Measurements from ENCODE around the gene MRO. TPM values are rescaled to one million over a fixed set of nuclear protein-coding genes. Genes with fewer than 3 reads are reported as not detected.
"Not testable (repeated sequence)": the region's sequence is repeated elsewhere in the genome, so short reads cannot be mapped to it uniquely, and the experiment has no call there.

MRO gene
- total RNA-seq, 1 donor from 2014 or later = 1.4 TPM

- no peak for DNase-seq (ENCODE audit: low spot score)
- intact Hi-C loops (cut with DNase I) = no loop called here
These were observed 20.2 kb upstream of the MRO start for GRCh38 chr18:50839996-50840395.

- intact Hi-C loops (cut with DNase I) = no loop called here
- no peak for DNase-seq (ENCODE audit: low spot score)
These were observed 19.5 kb upstream of the MRO start for GRCh38 chr18:50839341-50839740.

- intact Hi-C loops (cut with DNase I) = no loop called here
- DNase-seq (ENCODE audit: low spot score) = no peak
These were observed 16.7 kb upstream of the MRO start for GRCh38 chr18:50836521-50836957.

- intact Hi-C loops (cut with DNase I); DNase-seq (ENCODE audit: low spot score): not testable (repeated sequence)
These were observed 13.7 kb upstream of the MRO start for GRCh38 chr18:50833496-50833895.

GRCh38 chr18:50832754-50833153, 12.9 kb upstream of the MRO start:
- intact Hi-C loops (cut with DNase I) = no loop called here
- DNase-seq (ENCODE audit: low spot score) = no peak

GRCh38 chr18:50830544-50830943, 10.7 kb upstream of the MRO start:
- intact Hi-C loops (cut with DNase I) = no loop called here
- DNase-seq (ENCODE audit: low spot score) = no peak

GRCh38 chr18:50829644-50830043, 9.8 kb upstream of the MRO start:
- intact Hi-C loops (cut with DNase I) = no loop called here
- DNase-seq (ENCODE audit: low spot score) = no peak

- no peak for DNase-seq (ENCODE audit: low spot score)
- intact Hi-C loops (cut with DNase I) = no loop called here
These were observed 6.2 kb upstream of the MRO start for GRCh38 chr18:50826027-50826426.

GRCh38 chr18:50825621-50826020, 5.8 kb upstream of the MRO start:
- intact Hi-C loops (cut with DNase I) = no loop called here

GRCh38 chr18:50822756-50823155, 2.9 kb upstream of the MRO start:
- no peak for DNase-seq (ENCODE audit: low spot score)
- intact Hi-C loops (cut with DNase I) = loop anchor here (5.0 kb wide), 2 partner anchors 45 to 225 kb away; no protein-coding TSS in a partner anchor

More at GRCh38 chr18:50825621-50826020, 5.8 kb upstream of the MRO start:
- no peak for DNase-seq (ENCODE audit: low spot score)

GRCh38 chr18:50820901-50821520, 1.2 kb upstream of the MRO start:
- intact Hi-C loops (cut with DNase I) = loop anchor here (2.0 to 5.0 kb wide), 3 partner anchors 46 to 226 kb away; partner anchors contain the start of gene ME2
- no peak for DNase-seq (ENCODE audit: low spot score)

- intact Hi-C loops (cut with DNase I) = no loop called here
- no peak for DNase-seq (ENCODE audit: low spot score)
These were observed 639 bp downstream of the MRO start for GRCh38 chr18:50819027-50819727.

- intact Hi-C loops (cut with DNase I) = no loop called here
- DNase-seq (ENCODE audit: low spot score) = no peak
These were observed 3.2 kb downstream of the MRO start for GRCh38 chr18:50816419-50817166.

GRCh38 chr18:50814395-50814794, 5.4 kb downstream of the MRO start:
- DNase-seq (ENCODE audit: low spot score) = no peak
- intact Hi-C loops (cut with DNase I) = no loop called here

- intact Hi-C loops (cut with DNase I) = no loop called here
- no peak for DNase-seq (ENCODE audit: low spot score)
These were observed 6.5 kb downstream of the MRO start for GRCh38 chr18:50813353-50813752.

- intact Hi-C loops (cut with DNase I) = no loop called here
- DNase-seq (ENCODE audit: low spot score) = no peak
These were observed 7.0 kb downstream of the MRO start for GRCh38 chr18:50812834-50813233.

- DNase-seq (ENCODE audit: low spot score) = no peak
- intact Hi-C loops (cut with DNase I) = no loop called here
These were observed 12.6 kb downstream of the MRO start for GRCh38 chr18:50807176-50807575.

GRCh38 chr18:50806208-50806616, 13.6 kb downstream of the MRO start:
- intact Hi-C loops (cut with DNase I) = no loop called here
- no peak for DNase-seq (ENCODE audit: low spot score)

- intact Hi-C loops (cut with DNase I) = no loop called here
These were observed 14.1 kb downstream of the MRO start for GRCh38 chr18:50805732-50806131.

GRCh38 chr18:50803592-50803991, 16.2 kb downstream of the MRO start:
- intact Hi-C loops (cut with DNase I) = no loop called here

More at GRCh38 chr18:50805732-50806131, 14.1 kb downstream of the MRO start:
- DNase-seq (ENCODE audit: low spot score) = no peak

More at GRCh38 chr18:50803592-50803991, 16.2 kb downstream of the MRO start:
- no peak for DNase-seq (ENCODE audit: low spot score)

All from cardiac septum (tissue), 1 donor.